PC-3 (cell line): ENCODE measurements around the gene DPH2. TPM values are rescaled to one million over a fixed set of nuclear protein-coding genes. Genes with fewer than 3 reads are reported as not detected.
A peak's percentile ranks its signal among the peaks of the same experiment; 100 is the strongest.

Experiments used
- ATAC-seq: fragments of 200-7000 bp; cut with Tn5 transposase; 2 replicates; pipeline ENCODE4 v1.9.1; 2020; ENCODE audit warnings: mild to moderate bottlenecking, moderate library complexity
- BruUV-seq: library from RNA; stranded (reverse); fragments of 400-500 nt; replicated peaks from 2 replicates; lab custom pipeline; 2021; lab: Mats Ljungman, UMichigan
- CTCF ChIA-PET: fragments of 300-600 bp; sonication (Branson Sonifier 250); formaldehyde crosslinking; loops from one replicate; lab custom pipeline; 2022; ENCODE audit warnings: antibody characterized with exemption; lab: Charles Lee
- POLR2A ChIA-PET: fragments of 300-600 bp; sonication (Branson Sonifier 250); formaldehyde crosslinking; loops from one replicate; lab custom pipeline; 2022; ENCODE audit warnings: antibody characterized with exemption; ENCODE audit not compliant: unreplicated experiment; lab: Charles Lee
- DNase-seq: peaks from one replicate; pipeline ENCODE4 v3.0.0-alpha.2; 2015
- H2AFZ ChIP-seq: fragments of 300-600 bp; sonication (generic); 2 replicates; pipeline ENCODE4 v1.6.0; 2016; ENCODE audit warnings: antibody characterized with exemption, low read length
- H3F3A ChIP-seq: fragments of 300-600 bp; sonication (generic); one replicate; pipeline ENCODE4 v1.6.0; 2017; ENCODE audit warnings: antibody characterized with exemption, low read length, control low read depth, mild to moderate bottlenecking; ENCODE audit not compliant: unreplicated experiment
- H3K27ac ChIP-seq: fragments of 300-600 bp; sonication (generic); 2 replicates; pipeline ENCODE4 v1.5.1; 2016; ENCODE audit warnings: mild to moderate bottlenecking, low read length
- H3K27me3 ChIP-seq: fragments of 300-600 bp; sonication (generic); 2 replicates; pipeline ENCODE4 v1.6.1; 2016; ENCODE audit warnings: low read length, mixed read lengths
- H3K36me3 ChIP-seq: fragments of 300-600 bp; sonication (generic); 2 replicates; pipeline ENCODE4 v1.6.1; 2016; ENCODE audit warnings: low read depth, mixed run types, low read length, mixed read lengths
- H3K4me1 ChIP-seq: fragments of 300-600 bp; sonication (generic); 2 replicates; pipeline ENCODE4 v1.5.1; 2016; ENCODE audit warnings: low read length; ENCODE audit not compliant: insufficient read depth
- H3K4me2 ChIP-seq: fragments of 300-600 bp; sonication (generic); 2 replicates; pipeline ENCODE4 v1.6.0; 2016; ENCODE audit warnings: low read length
- H3K4me3 ChIP-seq: fragments of 300-600 bp; sonication (generic); 2 replicates; pipeline ENCODE4 v1.5.1; 2016; ENCODE audit warnings: mild to moderate bottlenecking, low read length, mixed read lengths
- H3K79me2 ChIP-seq: fragments of 300-600 bp; sonication (generic); 2 replicates; pipeline ENCODE4 v1.6.1; 2017; ENCODE audit warnings: low read length, mixed read lengths
- H3K9ac ChIP-seq: fragments of 300-600 bp; sonication (generic); 2 replicates; pipeline ENCODE4 v1.6.0; 2016; ENCODE audit warnings: mild to moderate bottlenecking, low read length
- H3K9me2 ChIP-seq: fragments of 300-600 bp; sonication (generic); replicated peaks from 2 replicates; pipeline ENCODE4 v1.6.1; 2016; ENCODE audit warnings: mixed run types, low read length, mixed read lengths
- H3K9me3 ChIP-seq: fragments of 300-600 bp; sonication (generic); 2 replicates; pipeline ENCODE4 v1.6.1; 2016; ENCODE audit warnings: low read length, mixed read lengths
- H4K20me1 ChIP-seq: fragments of 300-600 bp; sonication (generic); 2 replicates; pipeline ENCODE4 v1.6.1; 2016; ENCODE audit warnings: low read length, mixed read lengths
- EZH2 ChIP-seq: fragments of 300-600 bp; sonication (generic); IDR thresholded peaks from one replicate; pipeline ENCODE4 v1.6.1; 2017; ENCODE audit warnings: antibody characterized with exemption, mild to moderate bottlenecking, low read length; ENCODE audit not compliant: unreplicated experiment
- EZH2phosphoT487 ChIP-seq: fragments of 300-600 bp; sonication (generic); IDR thresholded peaks from 2 replicates; pipeline ENCODE4 v1.6.1; 2018; ENCODE audit warnings: mild to moderate bottlenecking, antibody characterized with exemption, low read length, borderline replicate concordance
- intact Hi-C: fragments of 100-400 bp; cut with micrococcal nuclease; formaldehyde crosslinking; loops from 2 replicates; pipeline ENCODE4 v1.9.0; 2023
- total RNA-seq: library from RNA; depleted of rRNA; stranded (reverse); fragments of >200 nt; gene quantifications from 2 replicates; pipeline ENCODE4 v1.2.3, GENCODE V29; 2014
- TF ChIP-seq, protein P1 (sequence below): fragments of 300-600 bp; sonication (generic); conservative IDR thresholded peaks from 2 replicates; pipeline ENCODE4 v1.5.1; 2017; ENCODE audit warnings: antibody characterized with exemption, low read depth, mild to moderate bottlenecking, low read length

DPH2 gene
- total RNA-seq, 1 experiment from 2014 or later = 46.3 TPM

GRCh38 chr1:43924516-43924915 is 45.3 kb upstream of the DPH2 start:
- Histone ChIP-seq H3F3A (no peaks in the 10 kb centered on the region), H3K27me3 (no peaks in the 10 kb centered on the region), H3K9ac (no peak overlapping the region), H3K27ac (no peak overlapping the region), H4K20me1 (no peaks in the 10 kb centered on the region), H3K4me1 (peaks cover 11% of the 10 kb centered on the region), H3K4me3 (no peak overlapping the region), H2AFZ (no peak overlapping the region), H3K9me2 (no peaks in the 10 kb centered on the region), H3K36me3 (no peaks in the 10 kb centered on the region), H3K4me2 (no peak overlapping the region), H3K9me3 (no peaks in the 10 kb centered on the region), H3K79me2 (no peaks in the 10 kb centered on the region)
- DNase-seq (peak; percentile 41), ATAC-seq (no peak; the same call in 1 of the 2 replicates)
- TF ChIP-seq EZH2 (no peak), EZH2phosphoT487 (no peak)
- TF ChIP-seq, protein P1, sequence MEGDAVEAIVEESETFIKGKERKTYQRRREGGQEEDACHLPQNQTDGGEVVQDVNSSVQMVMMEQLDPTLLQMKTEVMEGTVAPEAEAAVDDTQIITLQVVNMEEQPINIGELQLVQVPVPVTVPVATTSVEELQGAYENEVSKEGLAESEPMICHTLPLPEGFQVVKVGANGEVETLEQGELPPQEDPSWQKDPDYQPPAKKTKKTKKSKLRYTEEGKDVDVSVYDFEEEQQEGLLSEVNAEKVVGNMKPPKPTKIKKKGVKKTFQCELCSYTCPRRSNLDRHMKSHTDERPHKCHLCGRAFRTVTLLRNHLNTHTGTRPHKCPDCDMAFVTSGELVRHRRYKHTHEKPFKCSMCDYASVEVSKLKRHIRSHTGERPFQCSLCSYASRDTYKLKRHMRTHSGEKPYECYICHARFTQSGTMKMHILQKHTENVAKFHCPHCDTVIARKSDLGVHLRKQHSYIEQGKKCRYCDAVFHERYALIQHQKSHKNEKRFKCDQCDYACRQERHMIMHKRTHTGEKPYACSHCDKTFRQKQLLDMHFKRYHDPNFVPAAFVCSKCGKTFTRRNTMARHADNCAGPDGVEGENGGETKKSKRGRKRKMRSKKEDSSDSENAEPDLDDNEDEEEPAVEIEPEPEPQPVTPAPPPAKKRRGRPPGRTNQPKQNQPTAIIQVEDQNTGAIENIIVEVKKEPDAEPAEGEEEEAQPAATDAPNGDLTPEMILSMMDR = no peak
- POLR2A ChIA-PET = no interaction called here
- intact Hi-C loops = no loop called here
- CTCF ChIA-PET = no interaction called here
- BruUV-seq = no TSS peak

DNA sequence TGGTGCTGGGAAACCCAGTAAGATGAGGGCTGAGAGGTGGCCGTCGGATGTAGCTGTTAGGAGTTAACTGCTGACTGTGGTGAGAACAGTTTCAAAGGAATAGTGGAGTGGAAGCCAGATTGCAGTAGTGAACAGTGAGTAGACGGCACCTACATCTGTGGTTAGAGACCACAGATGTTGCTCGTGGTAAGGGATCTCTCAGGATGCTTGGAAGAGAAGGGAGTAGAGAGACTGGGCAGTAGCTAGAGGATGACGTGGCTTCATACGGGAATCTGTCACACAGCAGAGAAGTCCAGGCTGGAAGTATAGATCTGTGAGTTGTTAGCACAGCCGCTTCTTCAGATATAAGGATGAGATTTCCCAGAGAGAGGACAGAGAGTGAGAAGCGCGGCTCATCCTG is 44.0 kb upstream of the DPH2 start:
- no peak overlapping the region for H3K4me3 ChIP-seq
- H3K9me3 ChIP-seq = no peaks in the 10 kb centered on the region
- intact Hi-C loops = no loop called here
- H3F3A ChIP-seq = no peaks in the 10 kb centered on the region
- TF ChIP-seq EZH2 = no peak
- no peak for TF ChIP-seq EZH2phosphoT487
- TF ChIP-seq, protein P1 = no peak
- CTCF ChIA-PET = no interaction called here
- no peak overlapping the region for H3K27ac ChIP-seq
- ATAC-seq (no peak), DNase-seq (no peak)
- H2AFZ ChIP-seq = no peak overlapping the region
- no peak overlapping the region for H3K4me2 ChIP-seq
- H4K20me1 ChIP-seq = no peaks in the 10 kb centered on the region
- no TSS peak for BruUV-seq
- H3K9me2 ChIP-seq = no peaks in the 10 kb centered on the region
- no peaks in the 10 kb centered on the region for H3K27me3 ChIP-seq
- no peak overlapping the region for H3K9ac ChIP-seq
- no peaks in the 10 kb centered on the region for H3K36me3 ChIP-seq
- H3K79me2 ChIP-seq = no peaks in the 10 kb centered on the region
- H3K4me1 ChIP-seq = peaks cover 22% of the 10 kb centered on the region
- POLR2A ChIA-PET = no interaction called here

DNA sequence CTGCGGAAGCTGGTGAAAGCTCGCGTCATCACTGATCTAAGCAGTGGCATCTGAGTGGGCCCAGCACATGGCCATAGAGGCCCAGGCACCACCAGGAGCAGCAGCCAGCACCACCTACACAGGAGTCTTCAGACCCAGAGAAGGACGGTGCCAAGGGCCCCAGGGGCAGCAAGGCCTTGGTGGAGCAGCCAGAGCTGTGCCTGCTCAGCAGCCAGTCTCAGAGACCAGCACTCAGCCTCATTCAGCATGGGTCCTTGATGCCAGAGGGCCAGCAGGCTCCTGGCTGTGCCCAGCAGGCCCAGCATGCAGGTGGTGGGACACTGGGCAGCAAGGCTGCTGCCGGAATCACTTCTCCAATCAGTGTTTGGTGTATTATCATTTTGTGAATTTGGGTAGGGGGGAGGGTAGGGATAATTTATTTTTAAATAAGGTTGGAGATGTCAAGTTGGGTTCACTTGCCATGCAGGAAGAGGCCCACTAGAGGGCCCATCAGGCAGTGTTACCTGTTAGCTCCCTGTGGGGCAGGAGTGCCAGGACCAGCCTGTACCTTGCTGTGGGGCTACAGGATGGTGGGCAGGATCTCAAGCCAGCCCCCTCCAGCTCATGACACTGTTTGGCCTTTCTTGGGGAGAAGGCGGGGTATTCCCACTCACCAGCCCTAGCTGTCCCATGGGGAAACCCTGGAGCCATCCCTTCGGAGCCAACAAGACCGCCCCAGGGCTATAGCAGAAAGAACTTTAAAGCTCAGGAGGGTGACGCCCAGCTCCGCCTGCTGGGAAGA is 39.5 kb upstream of the DPH2 start:
- ATAC-seq (no peak), DNase-seq (peak; percentile 38)
- Histone ChIP-seq H3K4me3 (no peak overlapping the region), H2AFZ (no peak overlapping the region), H3K4me2 (peak overlapping the region; percentile 14), H3K9me3 (no peaks in the 10 kb centered on the region), H3K9me2 (no peaks in the 10 kb centered on the region), H4K20me1 (no peaks in the 10 kb centered on the region), H3F3A (no peaks in the 10 kb centered on the region), H3K4me1 (peaks cover 41% of the 10 kb centered on the region), H3K36me3 (no peaks in the 10 kb centered on the region; the same call in 1 of the 2 replicates), H3K9ac (peak overlapping the region; percentile 24; the same call in 1 of the 2 replicates), H3K27me3 (no peaks in the 10 kb centered on the region), H3K27ac (peak overlapping the region; percentile 77), H3K79me2 (peaks cover 3% of the 10 kb centered on the region; the same call in 1 of the 2 replicates)
- CTCF ChIA-PET = no interaction called here
- no peak for TF ChIP-seq EZH2
- TF ChIP-seq, protein P1 = peak; percentile 58
- intact Hi-C loops = loop anchor here (5.0 kb wide), 2 partner anchors 83 to 98 kb away; no protein-coding TSS in a partner anchor
- POLR2A ChIA-PET = no interaction called here
- no TSS peak for BruUV-seq
